Nephron (organoid): ENCODE measurements around the gene ADK.

Experiments used
- H3K27ac Mint-ChIP-seq, 3 experiments: 2 replicates each; pipeline ENCODE4 v1.8.0; 2020; ENCODE audit warnings: mixed read lengths in 3 of 3, mild to moderate bottlenecking in 2 of 3, moderate library complexity in 1 of 3
- H3K27me3 Mint-ChIP-seq: 2 replicates; pipeline ENCODE4 v1.8.0; 2021; ENCODE audit warnings: low read depth, mild to moderate bottlenecking, moderate library complexity, mixed read lengths
- H3K36me3 Mint-ChIP-seq: 2 replicates; pipeline ENCODE4 v1.8.0; 2020; ENCODE audit warnings: low read depth, mixed read lengths
- H3K4me1 Mint-ChIP-seq: 2 replicates; pipeline ENCODE4 v1.8.0; 2020; ENCODE audit warnings: mixed read lengths
- H3K4me3 Mint-ChIP-seq, 3 experiments: 2 replicates each; pipeline ENCODE4 v1.8.0; 2020; ENCODE audit warnings: mild to moderate bottlenecking in 3 of 3, mixed read lengths in 3 of 3, moderate library complexity in 2 of 3
- H3K9me3 Mint-ChIP-seq: 2 replicates; pipeline ENCODE4 v1.8.0; 2020; ENCODE audit warnings: mixed read lengths
- TF ChIP-seq, protein P1 (sequence below), 3 experiments: fragments of 200-600 bp; sonication (generic); IDR thresholded peaks; one replicate each; pipeline ENCODE4 v1.5.0; 2021; ENCODE audit warnings: antibody characterized with exemption in 3 of 3; ENCODE audit not compliant: unreplicated experiment in 3 of 3

The ADK gene

GRCh38 chr10:74755273-74755672 lies 604.3 kb downstream of the ADK start:
- Mint-ChIP-seq H3K4me1 (peaks cover 15% of the 10 kb centered on the region), H3K36me3 (no peaks in the 10 kb centered on the region), H3K9me3 (no peaks in the 10 kb centered on the region), H3K27me3 (peaks cover 5% of the 10 kb centered on the region), H3K27ac (peak overlapping the region in 1 of 3 experiments; percentile 60), H3K4me3 (no peak overlapping the region)
- TF ChIP-seq, protein P1, sequence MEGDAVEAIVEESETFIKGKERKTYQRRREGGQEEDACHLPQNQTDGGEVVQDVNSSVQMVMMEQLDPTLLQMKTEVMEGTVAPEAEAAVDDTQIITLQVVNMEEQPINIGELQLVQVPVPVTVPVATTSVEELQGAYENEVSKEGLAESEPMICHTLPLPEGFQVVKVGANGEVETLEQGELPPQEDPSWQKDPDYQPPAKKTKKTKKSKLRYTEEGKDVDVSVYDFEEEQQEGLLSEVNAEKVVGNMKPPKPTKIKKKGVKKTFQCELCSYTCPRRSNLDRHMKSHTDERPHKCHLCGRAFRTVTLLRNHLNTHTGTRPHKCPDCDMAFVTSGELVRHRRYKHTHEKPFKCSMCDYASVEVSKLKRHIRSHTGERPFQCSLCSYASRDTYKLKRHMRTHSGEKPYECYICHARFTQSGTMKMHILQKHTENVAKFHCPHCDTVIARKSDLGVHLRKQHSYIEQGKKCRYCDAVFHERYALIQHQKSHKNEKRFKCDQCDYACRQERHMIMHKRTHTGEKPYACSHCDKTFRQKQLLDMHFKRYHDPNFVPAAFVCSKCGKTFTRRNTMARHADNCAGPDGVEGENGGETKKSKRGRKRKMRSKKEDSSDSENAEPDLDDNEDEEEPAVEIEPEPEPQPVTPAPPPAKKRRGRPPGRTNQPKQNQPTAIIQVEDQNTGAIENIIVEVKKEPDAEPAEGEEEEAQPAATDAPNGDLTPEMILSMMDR (IDR thresholded peaks at IDR 0.05; ENCODE audit: unreplicated experiment in 3 of 3) = no peak
